ENCODE data around the gene NFIX.

- no peak for TF ChIP-seq CTCF (IDR thresholded peaks at IDR 0.05)
- TF ChIP-seq POLR2A (IDR thresholded peaks at IDR 0.05): no peak
These were observed 19.6 kb downstream of the NFIX start for GRCh38 chr19:13014921-13015280.
